Measurements from ENCODE around the gene RTN4RL1. TPM values are rescaled to one million over a fixed set of nuclear protein-coding genes. Genes with fewer than 3 reads are reported as not detected.

Gene RTN4RL1
- total and polyA plus RNA-seq, 10 donors = 0.09 to 4.5 (median 1.2) TPM

- Histone ChIP-seq H3K36me3 (no peaks in the 10 kb centered on the region), H3K27ac (no peak overlapping the region), H3K4me1 (peaks cover 16 to 42% (median 30%) of the 10 kb centered on the region in 6 donors), H3K9me3 (no peaks in the 10 kb centered on the region), H3K4me3 (no peak overlapping the region), H3K27me3 (replicated peaks in 1 of 7) (peaks cover 0 to 53% (median 24%) of the 10 kb centered on the region in 7 donors)
- 74 to 87% (median 86%) methylated on average over 14 of the region's 14 CpGs for WGBS, 5 donors
- intact Hi-C loops (cut with DNase I; ENCODE audit: low total_unique reads) = no loop called here
- TF ChIP-seq CTCF (IDR thresholded peaks at IDR 0.05 in 8 of 11, conservative IDR thresholded peaks at IDR 0.05 in 3 of 11) = no peak
- no peak for TF ChIP-seq POLR2A (IDR thresholded peaks at IDR 0.05)
- no peak for TF ChIP-seq POLR2AphosphoS5 (IDR thresholded peaks at IDR 0.05)
- no peak for DNase-seq
These were observed 29.0 kb downstream of the RTN4RL1 start for GRCh38 chr17:1995907-1996799.

- 92 to 97% (median 93%) methylated on average over 16 of the region's 16 CpGs for WGBS, 5 donors
- H3K36me3 ChIP-seq = no peaks in the 10 kb centered on the region
These were observed 29.7 kb downstream of the RTN4RL1 start for GRCh38 chr17:1995321-1995892.

GRCh38 chr17:1994707-1995106 lies 30.4 kb downstream of the RTN4RL1 start:
- no peak overlapping the region for H3K27ac ChIP-seq
- intact Hi-C loops (cut with DNase I; ENCODE audit: low total_unique reads) = no loop called here
- H3K36me3 ChIP-seq = no peaks in the 10 kb centered on the region
- no peak for DNase-seq
- WGBS, 5 donors = 84 to 99% (median 94%) methylated on average over 4 of the region's 4 CpGs
- TF ChIP-seq CTCF (IDR thresholded peaks at IDR 0.05 in 8 of 11, conservative IDR thresholded peaks at IDR 0.05 in 3 of 11) (no peak), POLR2AphosphoS5 (IDR thresholded peaks at IDR 0.05) (no peak), POLR2A (IDR thresholded peaks at IDR 0.05) (no peak)
- no peak overlapping the region for H3K4me3 ChIP-seq
- peaks cover 0 to 39% (median 21%) of the 10 kb centered on the region in 7 donors for H3K27me3 ChIP-seq (replicated peaks in 1 of 7)
- no peaks in the 10 kb centered on the region for H3K9me3 ChIP-seq
- H3K4me1 ChIP-seq = peaks cover 6 to 29% (median 20%) of the 10 kb centered on the region in 6 donors

More at GRCh38 chr17:1995321-1995892, 29.7 kb downstream of the RTN4RL1 start:
- DNase-seq = no peak
- Histone ChIP-seq H3K4me3 (no peak overlapping the region), H3K9me3 (no peaks in the 10 kb centered on the region), H3K27me3 (replicated peaks in 1 of 7) (peaks cover 0 to 46% (median 24%) of the 10 kb centered on the region in 7 donors), H3K27ac (no peak overlapping the region), H3K4me1 (peaks cover 13 to 36% (median 26%) of the 10 kb centered on the region in 6 donors)
- intact Hi-C loops (cut with DNase I; ENCODE audit: low total_unique reads) = no loop called here
- TF ChIP-seq CTCF (IDR thresholded peaks at IDR 0.05 in 8 of 11, conservative IDR thresholded peaks at IDR 0.05 in 3 of 11) (no peak), POLR2AphosphoS5 (IDR thresholded peaks at IDR 0.05) (no peak), POLR2A (IDR thresholded peaks at IDR 0.05) (no peak)

GRCh38 chr17:1992541-1992940 lies 32.6 kb downstream of the RTN4RL1 start:
- DNase-seq = no peak
- Histone ChIP-seq H3K4me1 (peaks cover 0 to 7% (median under 1%) of the 10 kb centered on the region in 6 donors), H3K9me3 (no peaks in the 10 kb centered on the region), H3K4me3 (no peak overlapping the region), H3K27ac (no peak overlapping the region), H3K27me3 (replicated peaks in 1 of 7) (peaks cover 0 to 17% (median 4%) of the 10 kb centered on the region in 7 donors), H3K36me3 (no peaks in the 10 kb centered on the region)
- intact Hi-C loops (cut with DNase I; ENCODE audit: low total_unique reads) = no loop called here
- TF ChIP-seq POLR2A (IDR thresholded peaks at IDR 0.05) (no peak), CTCF (IDR thresholded peaks at IDR 0.05 in 8 of 11, conservative IDR thresholded peaks at IDR 0.05 in 3 of 11) (no peak), POLR2AphosphoS5 (IDR thresholded peaks at IDR 0.05) (no peak)
- 80 to 93% (median 90%) methylated on average over 10 of the region's 10 CpGs for WGBS, 5 donors

All from spleen (tissue), 11 donors.